ENCODE measurements around the gene RGS6. TPM values are rescaled to one million over a fixed set of nuclear protein-coding genes. Genes with fewer than 3 reads are reported as not detected.

Gene RGS6
- total RNA-seq, 1 donor from 2014 or later: 2.0 TPM

DNA sequence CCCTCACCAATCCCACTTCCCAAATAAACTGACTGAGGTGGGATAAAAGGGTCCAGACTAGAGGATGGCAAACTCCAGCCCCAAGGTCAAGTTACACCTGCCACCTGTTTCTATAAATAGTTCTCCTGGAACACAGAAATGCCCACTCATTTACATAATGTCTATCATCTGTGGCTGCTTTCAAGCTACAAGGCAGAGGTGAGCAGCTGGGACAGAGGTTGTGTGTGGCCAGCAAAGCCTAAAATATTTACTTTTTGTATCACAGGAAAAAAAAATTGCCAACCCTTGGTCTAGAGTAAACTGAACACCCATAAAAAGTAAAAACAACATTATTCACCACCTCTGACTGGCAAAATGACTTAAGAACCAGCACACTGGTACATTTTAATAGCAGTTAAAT lies 269.4 kb downstream of the RGS6 start:
- no peaks in the 10 kb centered on the region for H3K4me1 Mint-ChIP-seq
- H3K4me3 Mint-ChIP-seq: no peak overlapping the region
- H3K27ac Mint-ChIP-seq: no peak overlapping the region
- peaks cover 17% of the 10 kb centered on the region for H3K27me3 Mint-ChIP-seq (ENCODE audit: low read depth)
- peaks cover 6% of the 10 kb centered on the region for H3K9me3 Mint-ChIP-seq
- H3K36me3 Mint-ChIP-seq: no peaks in the 10 kb centered on the region
- TF ChIP-seq, protein P1, sequence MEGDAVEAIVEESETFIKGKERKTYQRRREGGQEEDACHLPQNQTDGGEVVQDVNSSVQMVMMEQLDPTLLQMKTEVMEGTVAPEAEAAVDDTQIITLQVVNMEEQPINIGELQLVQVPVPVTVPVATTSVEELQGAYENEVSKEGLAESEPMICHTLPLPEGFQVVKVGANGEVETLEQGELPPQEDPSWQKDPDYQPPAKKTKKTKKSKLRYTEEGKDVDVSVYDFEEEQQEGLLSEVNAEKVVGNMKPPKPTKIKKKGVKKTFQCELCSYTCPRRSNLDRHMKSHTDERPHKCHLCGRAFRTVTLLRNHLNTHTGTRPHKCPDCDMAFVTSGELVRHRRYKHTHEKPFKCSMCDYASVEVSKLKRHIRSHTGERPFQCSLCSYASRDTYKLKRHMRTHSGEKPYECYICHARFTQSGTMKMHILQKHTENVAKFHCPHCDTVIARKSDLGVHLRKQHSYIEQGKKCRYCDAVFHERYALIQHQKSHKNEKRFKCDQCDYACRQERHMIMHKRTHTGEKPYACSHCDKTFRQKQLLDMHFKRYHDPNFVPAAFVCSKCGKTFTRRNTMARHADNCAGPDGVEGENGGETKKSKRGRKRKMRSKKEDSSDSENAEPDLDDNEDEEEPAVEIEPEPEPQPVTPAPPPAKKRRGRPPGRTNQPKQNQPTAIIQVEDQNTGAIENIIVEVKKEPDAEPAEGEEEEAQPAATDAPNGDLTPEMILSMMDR (IDR thresholded peaks at IDR 0.05; ENCODE audit: unreplicated experiment): no peak
- no peak for DNase-seq (ENCODE audit: low spot score in 2 of 2, unreplicated experiment in 2 of 2)

DNA sequence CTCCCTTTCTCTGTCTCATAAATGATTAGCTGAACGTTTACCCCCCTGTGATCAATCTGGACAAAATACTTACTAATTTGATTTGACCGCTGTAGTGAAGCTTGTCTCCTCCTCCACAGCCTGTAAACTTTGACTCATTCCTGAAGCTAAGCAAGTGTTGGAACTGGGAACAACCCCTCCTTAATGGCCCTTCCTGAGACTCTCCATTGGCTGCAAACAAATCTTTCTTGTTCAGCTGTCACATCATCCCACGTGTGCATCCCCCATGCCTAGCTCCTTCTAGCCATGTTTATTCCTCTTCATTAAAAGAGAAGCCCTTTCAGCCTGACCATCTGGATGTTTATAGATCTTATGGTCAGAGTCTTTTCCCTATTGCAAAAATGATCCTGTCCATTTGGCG lies 281.2 kb downstream of the RGS6 start:
- Mint-ChIP-seq H3K27ac (no peak overlapping the region), H3K9me3 (peaks cover 6% of the 10 kb centered on the region), H3K27me3 (ENCODE audit: low read depth) (peaks cover 13% of the 10 kb centered on the region), H3K4me3 (no peak overlapping the region), H3K36me3 (no peaks in the 10 kb centered on the region), H3K4me1 (no peaks in the 10 kb centered on the region)
- TF ChIP-seq, protein P1 (IDR thresholded peaks at IDR 0.05; ENCODE audit: unreplicated experiment): no peak
- no peak for DNase-seq (ENCODE audit: low spot score in 2 of 2, unreplicated experiment in 2 of 2)

DNA sequence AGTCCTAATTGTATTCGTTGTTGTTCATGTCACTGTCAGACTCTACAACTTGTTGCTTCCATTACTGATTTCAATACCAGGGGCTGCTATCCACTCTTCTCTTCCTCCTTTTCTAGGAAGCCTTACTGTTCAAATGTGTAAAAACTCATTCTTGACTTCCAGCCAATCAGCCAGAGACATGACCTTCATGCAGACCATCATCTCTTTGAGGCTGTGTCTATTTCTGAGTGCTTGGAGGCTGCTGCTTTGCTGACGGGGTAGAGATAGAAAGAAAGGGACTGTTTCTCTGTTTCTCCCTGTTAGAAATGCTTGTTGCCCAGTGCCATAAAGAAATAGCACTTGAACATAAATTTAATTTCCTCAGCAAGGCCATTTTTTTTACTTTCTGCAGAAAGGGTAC lies 282.9 kb downstream of the RGS6 start:
- Mint-ChIP-seq H3K4me3 (no peak overlapping the region), H3K27me3 (ENCODE audit: low read depth) (peaks cover 8% of the 10 kb centered on the region), H3K4me1 (no peaks in the 10 kb centered on the region), H3K9me3 (peaks cover 14% of the 10 kb centered on the region), H3K27ac (no peak overlapping the region), H3K36me3 (no peaks in the 10 kb centered on the region)
- TF ChIP-seq, protein P1 (IDR thresholded peaks at IDR 0.05; ENCODE audit: unreplicated experiment): no peak
- no peak for DNase-seq (ENCODE audit: low spot score in 2 of 2, unreplicated experiment in 2 of 2)

DNA sequence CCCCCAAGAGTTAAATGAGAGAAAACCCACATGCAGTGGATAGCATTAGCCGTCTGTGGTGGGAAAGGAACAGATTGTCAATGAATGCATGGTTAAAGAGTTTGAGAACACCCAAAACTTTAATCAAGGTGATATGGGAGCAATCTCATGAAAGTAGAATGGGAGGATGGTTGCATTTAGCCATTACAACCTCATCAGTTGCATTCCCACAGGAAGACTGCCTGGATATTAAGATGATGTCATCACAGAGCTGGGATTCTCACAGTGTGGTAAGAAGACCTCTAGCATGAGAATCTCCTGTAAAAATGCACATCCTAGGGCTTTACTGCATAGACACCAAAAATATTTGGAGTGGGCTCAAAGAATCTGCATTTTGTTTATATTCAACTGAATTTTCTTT lies 284.9 kb downstream of the RGS6 start:
- H3K36me3 Mint-ChIP-seq: no peaks in the 10 kb centered on the region
- no peak overlapping the region for H3K4me3 Mint-ChIP-seq
- H3K9me3 Mint-ChIP-seq: peaks cover 34% of the 10 kb centered on the region
- TF ChIP-seq, protein P1 (IDR thresholded peaks at IDR 0.05; ENCODE audit: unreplicated experiment): no peak
- no peaks in the 10 kb centered on the region for H3K4me1 Mint-ChIP-seq
- DNase-seq (ENCODE audit: low spot score in 2 of 2, unreplicated experiment in 2 of 2): no peak
- no peaks in the 10 kb centered on the region for H3K27me3 Mint-ChIP-seq (ENCODE audit: low read depth)
- no peak overlapping the region for H3K27ac Mint-ChIP-seq

DNA sequence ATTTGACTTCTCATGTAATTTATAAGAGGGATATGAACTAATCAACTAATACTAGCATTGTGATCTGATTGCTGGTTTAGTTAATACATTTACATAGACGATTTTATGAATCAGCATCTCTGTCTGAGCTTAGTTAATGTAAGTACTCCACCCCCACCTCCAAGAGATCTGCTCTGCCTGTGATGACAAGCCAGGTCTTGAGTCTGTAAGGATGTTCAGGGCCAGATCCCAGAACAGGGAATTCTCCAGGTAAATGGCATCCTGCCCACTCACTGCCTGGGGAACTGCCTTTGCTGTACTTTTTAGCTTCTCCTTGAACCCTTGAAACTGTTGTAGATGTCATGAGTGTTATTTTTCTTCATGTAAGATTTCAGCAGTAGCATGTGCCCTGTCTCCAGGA lies 289.8 kb downstream of the RGS6 start:
- TF ChIP-seq, protein P1 (IDR thresholded peaks at IDR 0.05; ENCODE audit: unreplicated experiment): no peak
- Mint-ChIP-seq H3K36me3 (no peaks in the 10 kb centered on the region), H3K4me3 (no peak overlapping the region), H3K27ac (no peak overlapping the region), H3K9me3 (peaks cover 32% of the 10 kb centered on the region), H3K27me3 (ENCODE audit: low read depth) (no peaks in the 10 kb centered on the region), H3K4me1 (no peaks in the 10 kb centered on the region)
- DNase-seq (ENCODE audit: low spot score in 2 of 2, unreplicated experiment in 2 of 2): no peak

DNA sequence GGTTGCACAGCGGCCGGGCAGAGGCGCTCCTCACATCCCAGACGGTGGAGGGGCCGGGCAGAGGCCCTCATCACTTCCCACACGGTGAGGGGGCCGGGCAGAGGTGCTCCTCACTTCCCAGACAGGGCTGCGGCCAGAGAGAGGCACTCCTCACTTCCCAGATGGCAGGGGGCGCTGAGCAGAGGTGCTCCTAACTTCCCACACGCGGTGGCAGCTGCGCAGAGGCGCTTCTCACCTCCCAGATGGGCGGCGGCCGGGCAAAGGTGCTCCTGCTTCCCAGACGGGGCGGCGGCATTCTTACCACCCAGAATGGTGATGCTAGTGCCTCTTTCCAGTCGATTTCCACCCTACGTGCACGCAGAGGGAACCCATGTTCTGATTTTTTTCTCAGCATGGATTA lies 304.4 kb downstream of the RGS6 start:
- Mint-ChIP-seq H3K27me3 (ENCODE audit: low read depth) (peaks cover 11% of the 10 kb centered on the region), H3K27ac (no peak overlapping the region), H3K4me1 (no peaks in the 10 kb centered on the region), H3K36me3 (no peaks in the 10 kb centered on the region), H3K9me3 (no peaks in the 10 kb centered on the region), H3K4me3 (no peak overlapping the region)
- no peak for DNase-seq (ENCODE audit: low spot score in 2 of 2, unreplicated experiment in 2 of 2)
- TF ChIP-seq, protein P1 (IDR thresholded peaks at IDR 0.05; ENCODE audit: unreplicated experiment): no peak
